Nephron progenitor cell (in vitro differentiated cells): ENCODE data around the gene IRAK2.

Source experiments
- DNase-seq: peaks from one replicate; pipeline ENCODE4 v3.0.0; 2021
- H3K27ac Mint-ChIP-seq: 2 replicates; pipeline ENCODE4 v1.8.0; 2021; ENCODE audit warnings: mild to moderate bottlenecking, moderate library complexity, mixed read lengths
- H3K27me3 Mint-ChIP-seq: 2 replicates; pipeline ENCODE4 v1.8.0; 2021; ENCODE audit warnings: mild to moderate bottlenecking, low read depth, mixed read lengths; ENCODE audit not compliant: poor library complexity
- H3K36me3 Mint-ChIP-seq: 2 replicates; pipeline ENCODE4 v1.8.0; 2021; ENCODE audit warnings: low read depth, mixed read lengths
- H3K4me1 Mint-ChIP-seq: 2 replicates; pipeline ENCODE4 v1.8.0; 2021; ENCODE audit warnings: mixed read lengths
- H3K4me3 Mint-ChIP-seq: 2 replicates; pipeline ENCODE4 v1.8.0; 2021; ENCODE audit warnings: mild to moderate bottlenecking, moderate library complexity, mixed read lengths
- H3K9me3 Mint-ChIP-seq: 2 replicates; pipeline ENCODE4 v1.8.0; 2021; ENCODE audit warnings: mild to moderate bottlenecking, moderate library complexity, mixed read lengths
- CTCF ChIP-seq: fragments of 200-600 bp; sonication (generic); IDR thresholded peaks from 2 replicates; pipeline ENCODE4 v1.5.0; 2021; ENCODE audit warnings: antibody characterized with exemption

Gene IRAK2

GRCh38 chr3:10213156-10213792 lies 48.6 kb downstream of the IRAK2 start:
- H3K4me3 Mint-ChIP-seq, result no peak overlapping the region
- DNase-seq, result no peak
- H3K9me3 Mint-ChIP-seq, result peaks cover 7% of the 10 kb centered on the region
- no peak overlapping the region for H3K27ac Mint-ChIP-seq
- TF ChIP-seq CTCF, result no peak
- no peaks in the 10 kb centered on the region for H3K4me1 Mint-ChIP-seq
- H3K27me3 Mint-ChIP-seq, result peaks cover 17% of the 10 kb centered on the region
- H3K36me3 Mint-ChIP-seq, result no peaks in the 10 kb centered on the region

GRCh38 chr3:10215578-10216368 lies 51.1 kb downstream of the IRAK2 start:
- Mint-ChIP-seq H3K36me3 (no peaks in the 10 kb centered on the region), H3K4me3 (no peak overlapping the region), H3K27ac (no peak overlapping the region), H3K9me3 (peaks cover 7% of the 10 kb centered on the region), H3K4me1 (no peaks in the 10 kb centered on the region), H3K27me3 (peaks cover 15% of the 10 kb centered on the region)
- TF ChIP-seq CTCF, result no peak
- DNase-seq, result no peak

GRCh38 chr3:10217359-10217758 lies 52.6 kb downstream of the IRAK2 start:
- Mint-ChIP-seq H3K27me3 (peaks cover 17% of the 10 kb centered on the region), H3K4me1 (no peaks in the 10 kb centered on the region), H3K27ac (no peak overlapping the region), H3K36me3 (no peaks in the 10 kb centered on the region), H3K4me3 (no peak overlapping the region), H3K9me3 (peaks cover 7% of the 10 kb centered on the region)
- no peak for DNase-seq
- TF ChIP-seq CTCF, result no peak

GRCh38 chr3:10219737-10220136 lies 55.0 kb downstream of the IRAK2 start:
- Mint-ChIP-seq H3K27me3 (peaks cover 18% of the 10 kb centered on the region), H3K36me3 (no peaks in the 10 kb centered on the region), H3K27ac (peak overlapping the region; percentile 74), H3K4me3 (no peak overlapping the region), H3K9me3 (peaks cover 7% of the 10 kb centered on the region), H3K4me1 (peaks cover 3% of the 10 kb centered on the region)
- no peak for DNase-seq
- TF ChIP-seq CTCF, result no peak

GRCh38 chr3:10223676-10224639 lies 59.2 kb downstream of the IRAK2 start:
- peaks cover 6% of the 10 kb centered on the region for H3K4me1 Mint-ChIP-seq
- no peak for TF ChIP-seq CTCF
- peaks cover 14% of the 10 kb centered on the region for H3K27me3 Mint-ChIP-seq

More at GRCh38 chr3:10223676-10224639, 59.2 kb downstream of the IRAK2 start:
- no peak overlapping the region for H3K4me3 Mint-ChIP-seq
- DNase-seq, result no peak
- H3K36me3 Mint-ChIP-seq, result no peaks in the 10 kb centered on the region
- H3K27ac Mint-ChIP-seq, result no peak overlapping the region
- no peaks in the 10 kb centered on the region for H3K9me3 Mint-ChIP-seq
